ENCODE measurements around the gene DECR2. TPM values are rescaled to one million over a fixed set of nuclear protein-coding genes. Genes with fewer than 3 reads are reported as not detected.

Gene DECR2
- total RNA-seq, 1 donor from 2014 or later = 10.1 TPM

- Histone ChIP-seq H3K4me3 (no peak overlapping the region), H3K27me3 (ENCODE audit: low read depth) (no peaks in the 10 kb centered on the region), H3K9me3 (no peaks in the 10 kb centered on the region), H3K27ac (no peak overlapping the region), H3K4me1 (peaks cover 25% of the 10 kb centered on the region), H3K36me3 (no peaks in the 10 kb centered on the region)
- intact Hi-C loops (cut with DNase I) = no loop called here
- DNase-seq (no peak), ATAC-seq (no peak)
- no peak for TF ChIP-seq CTCF (IDR thresholded peaks at IDR 0.05)
Observed at GRCh38 chr16:354971-355461, 46.7 kb upstream of the DECR2 start.

GRCh38 chr16:356741-357140 is 44.9 kb upstream of the DECR2 start:
- Histone ChIP-seq H3K4me3 (no peak overlapping the region), H3K27me3 (ENCODE audit: low read depth) (no peaks in the 10 kb centered on the region), H3K9me3 (no peaks in the 10 kb centered on the region), H3K4me1 (peaks cover 8% of the 10 kb centered on the region), H3K27ac (no peak overlapping the region), H3K36me3 (no peaks in the 10 kb centered on the region)
- DNase-seq (no peak), ATAC-seq (no peak)
- intact Hi-C loops (cut with DNase I) = no loop called here
- no peak for TF ChIP-seq CTCF (IDR thresholded peaks at IDR 0.05)

GRCh38 chr16:359067-359763 is 42.5 kb upstream of the DECR2 start:
- Histone ChIP-seq H3K4me3 (no peak overlapping the region), H3K27me3 (ENCODE audit: low read depth) (peaks cover 9% of the 10 kb centered on the region), H3K4me1 (peaks cover 8% of the 10 kb centered on the region), H3K36me3 (no peaks in the 10 kb centered on the region), H3K9me3 (no peaks in the 10 kb centered on the region), H3K27ac (no peak overlapping the region)
- DNase-seq (no peak), ATAC-seq (no peak)
- intact Hi-C loops (cut with DNase I) = no loop called here
- no peak for TF ChIP-seq CTCF (IDR thresholded peaks at IDR 0.05)

GRCh38 chr16:359871-360697 is 41.6 kb upstream of the DECR2 start:
- Histone ChIP-seq H3K27me3 (ENCODE audit: low read depth) (peaks cover 9% of the 10 kb centered on the region), H3K4me1 (peaks cover 8% of the 10 kb centered on the region), H3K4me3 (no peak overlapping the region), H3K9me3 (no peaks in the 10 kb centered on the region), H3K27ac (no peak overlapping the region), H3K36me3 (no peaks in the 10 kb centered on the region)
- TF ChIP-seq CTCF (IDR thresholded peaks at IDR 0.05) = no peak
- intact Hi-C loops (cut with DNase I) = no loop called here
- no peak for ATAC-seq
- DNase-seq = no peak

- ATAC-seq (no peak), DNase-seq (no peak)
- Histone ChIP-seq H3K4me3 (no peak overlapping the region), H3K9me3 (no peaks in the 10 kb centered on the region), H3K4me1 (peaks cover 8% of the 10 kb centered on the region), H3K27me3 (ENCODE audit: low read depth) (peaks cover 9% of the 10 kb centered on the region), H3K27ac (no peak overlapping the region), H3K36me3 (no peaks in the 10 kb centered on the region)
- TF ChIP-seq CTCF (IDR thresholded peaks at IDR 0.05) = no peak
- intact Hi-C loops (cut with DNase I) = no loop called here
Observed at GRCh38 chr16:360698-361336, 40.9 kb upstream of the DECR2 start.
